Ecto neural progenitor cell (in vitro differentiated cells): Measurements from ENCODE around the gene LRCH1.

Experiments used
- DNase-seq: peaks from one replicate; pipeline ENCODE4 v3.0.0-alpha.2; 2018; ENCODE audit warnings: low spot score

LRCH1 gene

DNA sequence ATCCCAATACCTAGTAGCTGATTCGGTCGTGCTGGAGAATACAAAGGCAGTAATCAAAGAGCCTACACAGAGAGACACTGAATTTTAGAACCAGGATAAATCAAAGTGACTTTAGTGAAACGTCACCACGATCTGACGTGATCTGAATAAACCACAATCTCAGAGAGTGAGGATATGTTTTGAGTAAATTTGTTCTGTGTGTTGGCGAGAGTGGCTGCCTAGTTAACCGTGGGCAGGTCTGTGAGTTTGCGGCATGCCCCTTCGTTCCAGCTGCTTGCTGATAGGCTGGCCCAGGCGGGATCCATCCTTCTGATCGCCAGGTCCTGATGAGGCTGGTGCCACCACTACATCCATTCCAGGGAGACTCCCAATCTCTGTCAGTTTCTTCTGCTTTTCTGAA lies 40.4 kb downstream of the LRCH1 start:
- no peak for DNase-seq

- DNase-seq = no peak
These were observed 41.6 kb downstream of the LRCH1 start for GRCh38 chr13:46594374-46595078.

DNA sequence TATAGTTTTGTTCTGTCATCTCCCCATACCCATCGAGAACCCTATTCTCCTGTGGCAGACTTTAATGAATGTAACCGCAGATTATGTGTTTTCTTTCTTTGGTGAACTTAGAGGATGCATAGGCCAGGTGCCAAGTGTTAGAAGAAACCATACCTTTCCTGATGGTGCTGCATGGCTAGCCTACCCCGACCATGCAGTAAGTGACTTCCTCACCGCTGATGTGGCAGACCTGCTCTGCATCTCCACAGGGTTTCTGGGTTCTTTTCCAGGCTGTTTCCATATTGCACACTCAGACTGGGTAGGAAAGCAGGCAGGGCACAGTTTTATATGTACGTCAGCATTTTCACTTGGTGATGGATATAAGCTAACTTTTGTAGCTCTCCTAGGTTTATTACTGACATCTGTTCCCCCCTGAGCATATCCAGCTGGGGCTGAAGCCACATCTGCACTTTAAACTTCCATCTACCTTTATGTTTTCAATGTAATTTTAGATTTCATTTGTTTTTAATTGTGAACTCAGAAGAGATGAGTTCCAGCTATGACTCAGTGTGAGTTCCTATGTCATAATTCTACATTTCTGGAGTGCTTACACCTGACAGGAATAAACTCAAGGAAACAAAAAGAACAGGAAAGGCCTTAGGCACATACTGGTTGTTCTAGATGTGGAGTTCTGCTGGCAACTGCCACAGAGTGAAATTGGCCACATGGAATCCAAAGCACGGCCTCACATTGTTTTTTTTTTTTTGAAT lies 42.3 kb downstream of the LRCH1 start:
- no peak for DNase-seq

- no peak for DNase-seq
These were observed 42.9 kb downstream of the LRCH1 start for GRCh38 chr13:46595885-46596275.

GRCh38 chr13:46596466-46596865 lies 43.5 kb downstream of the LRCH1 start:
- DNase-seq = no peak

DNA sequence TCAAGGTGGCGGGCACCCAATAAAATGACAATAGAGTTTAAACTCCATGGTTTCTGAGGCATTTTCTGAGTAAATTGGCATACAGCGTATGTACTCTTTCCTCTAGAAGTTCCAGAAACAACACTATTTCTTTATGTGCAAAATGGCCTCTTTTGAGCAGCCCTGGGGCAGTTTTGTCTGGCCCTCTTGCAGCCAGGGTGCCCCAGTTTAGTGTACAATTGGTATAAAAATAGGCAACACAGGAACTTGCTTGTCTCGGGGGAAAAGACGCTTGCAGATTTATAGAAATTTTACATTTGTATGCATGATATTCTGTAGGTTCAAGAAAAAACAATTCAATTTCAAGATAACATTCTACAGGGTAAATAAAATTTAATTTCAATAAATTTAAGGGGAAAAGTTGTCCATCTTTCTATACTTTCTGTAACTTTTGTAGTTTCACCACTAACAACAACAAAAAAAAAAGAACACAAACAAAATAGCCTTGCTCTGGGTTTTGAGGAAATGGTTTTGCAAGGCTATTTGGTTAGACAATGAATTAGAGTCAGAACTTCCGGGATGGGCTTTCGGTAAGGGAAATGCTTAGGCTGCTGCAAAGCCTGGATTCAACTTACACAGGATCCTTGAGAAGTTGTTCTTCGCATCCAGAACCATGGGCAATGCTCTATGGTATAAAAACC lies 45.3 kb downstream of the LRCH1 start:
- DNase-seq = no peak

DNA sequence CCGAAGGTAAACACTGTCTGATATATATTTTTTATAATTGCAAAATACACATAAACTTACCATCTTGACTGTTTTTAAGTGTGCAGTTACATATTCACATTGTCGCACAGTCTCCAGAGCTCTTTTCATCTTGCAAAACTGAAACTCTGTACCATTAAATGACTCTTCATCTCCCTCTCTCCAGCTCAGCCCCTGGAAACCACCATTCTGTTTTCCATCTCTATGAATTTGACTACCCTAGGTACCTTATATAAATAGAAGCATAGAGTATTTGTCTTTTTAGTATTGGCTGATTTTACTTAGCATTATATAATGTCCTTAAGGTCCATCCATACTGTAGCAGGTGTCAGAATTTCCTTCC lies 45.8 kb downstream of the LRCH1 start:
- DNase-seq = no peak

- no peak for DNase-seq
These were observed 48.0 kb downstream of the LRCH1 start for GRCh38 chr13:46600943-46601311.

DNA sequence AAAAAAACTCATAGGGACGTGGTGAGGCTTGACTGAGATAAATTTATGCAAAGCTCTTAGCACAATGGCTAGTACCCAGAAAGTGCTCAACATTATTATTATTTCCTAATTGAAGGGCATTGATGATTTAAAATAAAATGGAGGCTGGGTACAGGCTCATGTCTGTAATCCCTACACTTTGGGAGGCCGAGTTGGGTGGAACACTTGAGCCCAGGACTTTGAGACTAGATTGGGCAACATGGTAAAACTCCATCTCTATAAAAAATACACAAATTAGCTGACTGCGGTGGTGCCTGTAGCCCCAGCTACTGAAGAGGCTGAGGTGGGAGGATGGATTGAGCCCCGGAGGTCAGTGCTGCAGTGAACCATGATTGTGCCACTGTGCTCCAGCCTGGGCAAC lies 49.6 kb downstream of the LRCH1 start:
- DNase-seq = no peak

GRCh38 chr13:46603165-46603603 lies 50.2 kb downstream of the LRCH1 start:
- no peak for DNase-seq

DNA sequence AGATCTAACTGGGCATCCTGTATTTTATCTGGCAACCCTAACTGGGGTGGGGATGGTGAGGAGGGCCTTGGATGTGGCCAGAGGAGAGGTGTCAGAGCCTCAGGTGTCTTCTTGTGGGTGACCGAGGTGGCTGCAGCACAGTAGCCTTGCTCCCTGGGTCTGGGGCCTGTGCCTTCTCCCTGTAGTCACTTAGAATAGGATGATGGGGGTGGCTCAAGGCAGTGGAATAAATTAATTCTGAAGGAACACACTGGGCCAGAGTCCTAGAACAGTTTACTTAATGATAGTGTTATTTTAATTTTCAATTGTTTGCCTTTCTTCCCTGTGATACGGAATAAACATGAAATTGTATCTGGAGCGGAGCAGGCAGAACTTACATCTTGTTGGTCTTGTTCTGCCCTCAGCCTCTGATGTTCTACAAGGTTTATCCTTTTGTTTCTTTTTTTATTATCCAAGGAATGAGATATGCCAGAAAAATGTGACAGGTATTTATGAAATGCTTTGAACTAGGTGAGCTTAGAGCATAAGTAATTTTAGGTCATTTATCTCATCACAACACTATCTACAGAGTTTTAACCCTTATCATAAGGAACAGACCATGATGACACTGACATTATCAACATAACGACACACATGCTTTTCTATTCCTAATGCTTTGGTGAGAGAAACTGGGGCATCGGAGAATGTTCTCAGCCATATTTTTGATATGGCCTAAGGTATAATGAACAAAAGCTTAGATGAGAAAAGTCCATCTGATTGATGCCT lies 51.4 kb downstream of the LRCH1 start:
- no peak for DNase-seq

GRCh38 chr13:46605076-46605824 lies 52.3 kb downstream of the LRCH1 start:
- DNase-seq = no peak

DNA sequence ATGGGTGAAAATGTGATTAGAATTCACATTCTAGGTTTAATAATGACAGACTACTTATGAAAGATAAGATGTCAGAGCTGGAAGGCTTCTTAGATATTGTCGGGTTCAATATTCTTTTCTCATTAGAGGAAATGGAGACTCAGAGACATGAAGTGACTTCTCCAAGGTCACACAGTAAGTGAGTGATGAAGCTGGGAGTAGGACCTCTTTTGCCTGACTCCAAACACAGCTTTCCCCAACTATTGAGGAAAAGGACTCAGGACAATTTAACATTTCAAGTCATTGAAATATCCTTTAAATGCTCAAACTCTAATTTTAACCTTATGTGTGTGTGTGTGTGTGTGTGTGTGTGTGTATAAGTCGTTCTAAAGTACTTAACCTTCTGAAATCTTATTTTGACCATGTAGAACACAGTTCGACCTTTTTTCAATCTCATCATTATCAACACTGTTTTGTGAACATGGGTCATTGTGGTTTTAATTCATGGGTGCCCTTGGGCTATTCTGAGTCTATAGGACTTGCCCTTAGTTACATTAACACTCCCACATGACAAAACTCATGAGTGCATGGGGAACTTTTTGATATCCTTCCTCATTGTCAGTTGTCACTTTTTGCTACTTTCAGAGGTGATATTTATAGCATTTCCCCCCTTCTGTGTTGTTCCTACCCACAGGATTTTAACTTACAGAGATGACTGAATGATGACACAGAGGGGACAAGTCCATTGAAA lies 53.0 kb downstream of the LRCH1 start:
- DNase-seq = no peak

DNA sequence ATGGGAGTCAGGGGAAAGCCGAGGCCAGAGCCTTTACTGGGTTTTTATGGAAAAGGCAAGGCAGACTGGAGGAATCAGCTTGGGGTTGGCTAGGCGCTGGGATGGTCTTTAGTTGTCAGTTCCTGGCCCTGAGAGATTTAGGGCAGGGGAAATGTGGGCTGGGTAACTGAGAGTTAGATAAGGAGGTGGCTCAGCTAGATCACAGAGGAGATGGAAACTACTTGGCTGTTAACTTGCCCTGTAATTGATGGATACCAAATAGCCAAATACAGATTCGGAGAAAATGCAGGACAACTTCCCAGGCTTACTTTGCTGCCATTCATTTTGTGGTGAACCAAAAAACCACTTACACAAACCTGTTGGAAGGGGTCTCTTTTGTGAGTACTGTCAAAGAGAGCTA lies 54.0 kb downstream of the LRCH1 start:
- DNase-seq = no peak

DNA sequence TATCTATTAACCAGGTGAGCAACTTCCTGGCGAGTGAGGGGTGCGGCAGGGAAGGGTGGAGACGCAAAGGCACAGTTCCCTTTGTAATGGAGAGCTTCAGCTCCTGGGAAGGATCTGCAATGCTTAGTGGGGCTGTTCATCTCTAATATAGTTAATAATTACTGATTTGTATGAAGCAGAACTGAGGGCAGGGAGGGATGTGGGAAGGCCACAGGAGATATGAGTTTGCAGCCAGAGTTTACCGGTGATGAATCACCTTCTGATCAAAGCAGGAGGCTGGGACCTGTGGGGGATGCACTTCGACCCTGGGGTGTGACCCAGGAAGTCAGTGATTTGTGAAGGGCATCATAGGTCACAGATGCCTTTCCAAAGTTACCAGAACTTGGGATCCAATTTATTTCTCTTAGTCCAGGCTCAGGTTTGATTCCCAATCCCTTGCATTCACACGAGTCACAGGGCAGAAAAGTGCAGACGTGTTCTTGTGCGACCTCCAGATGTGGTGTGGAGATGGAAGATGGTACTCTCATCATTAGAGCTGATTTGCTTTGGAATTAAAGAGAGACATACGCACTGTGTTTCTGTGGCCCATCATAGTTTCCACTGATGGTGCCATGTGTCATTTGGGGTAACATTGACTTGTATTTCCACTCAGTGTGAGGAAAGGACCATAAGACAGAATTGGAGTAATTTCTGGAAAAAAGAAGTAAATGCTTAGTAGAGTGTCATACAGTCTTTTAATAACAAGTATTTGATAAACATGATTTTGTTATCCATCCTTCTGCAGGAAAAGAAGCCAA lies 55.0 kb downstream of the LRCH1 start:
- DNase-seq = no peak

DNA sequence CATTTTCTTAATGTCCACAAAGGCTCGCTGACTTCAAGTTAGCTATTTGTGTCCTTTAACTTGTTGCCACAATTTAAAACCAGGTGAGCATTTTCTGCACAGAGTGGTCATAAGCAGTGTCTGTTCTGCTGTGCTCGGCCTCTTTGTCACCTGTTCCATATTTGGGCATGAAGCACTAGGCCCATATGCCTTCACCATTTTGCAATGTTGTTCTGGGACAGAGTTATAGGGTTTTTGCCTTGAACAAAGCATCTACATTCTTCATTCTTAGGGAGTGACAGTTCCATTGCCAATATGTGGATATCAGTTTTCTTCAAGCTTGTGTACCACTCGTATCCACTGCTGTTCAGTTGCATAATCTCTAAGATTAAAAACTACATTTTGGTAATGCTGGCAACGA lies 56.1 kb downstream of the LRCH1 start:
- DNase-seq = no peak

GRCh38 chr13:46609726-46610125 lies 56.8 kb downstream of the LRCH1 start:
- no peak for DNase-seq

GRCh38 chr13:46612267-46612666 lies 59.3 kb downstream of the LRCH1 start:
- no peak for DNase-seq

DNA sequence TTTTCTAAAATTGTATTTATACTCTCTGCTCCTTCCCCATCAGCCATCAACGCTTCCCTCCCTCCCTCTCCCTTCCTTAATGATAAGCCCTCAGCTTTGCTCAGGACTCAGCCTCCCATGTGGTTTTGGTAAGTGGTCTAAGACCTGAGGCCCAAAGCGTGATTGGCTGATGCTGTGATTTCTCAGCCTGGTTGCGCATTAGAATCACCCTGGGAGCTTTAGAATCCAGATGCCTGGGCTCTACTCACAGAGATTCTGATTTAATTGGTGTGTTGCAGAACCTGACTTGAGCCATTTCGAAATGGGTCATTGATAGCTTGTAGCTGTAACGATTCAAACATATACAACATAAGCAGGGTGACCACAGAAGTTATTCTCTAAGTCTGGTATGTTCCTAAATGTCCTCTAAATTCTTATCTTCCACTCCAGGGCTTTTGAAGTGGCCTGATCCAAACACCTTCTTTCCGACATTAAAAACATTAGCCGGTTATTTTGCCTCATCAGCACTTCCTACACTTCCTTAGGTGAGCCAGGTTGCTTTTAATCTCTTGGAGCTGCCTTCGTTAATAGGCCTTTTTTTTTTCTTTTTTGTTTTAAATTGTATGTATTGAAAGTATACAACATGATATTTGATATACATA lies 60.6 kb downstream of the LRCH1 start:
- no peak for DNase-seq

- no peak for DNase-seq
These were observed 61.6 kb downstream of the LRCH1 start for GRCh38 chr13:46614582-46614981.
